Measurements from ENCODE around the gene SLC2A13.

The SLC2A13 gene

GRCh38 chr12:39966256-39966655 lies 139.6 kb downstream of the SLC2A13 start:
- Histone ChIP-seq H3K27ac (ENCODE audit: extremely low read depth, low read depth, low read length) (no peak overlapping the region), H3K36me3 (ENCODE audit: control insufficient read depth in 2 of 2, insufficient read depth in 1 of 2, low read length in 2 of 2) (no peaks in the 10 kb centered on the region), H3K9me3 (ENCODE audit: control insufficient read depth, insufficient read depth, low read depth, low read length) (no peaks in the 10 kb centered on the region), H3K4me3 (ENCODE audit: low read depth, low read length) (no peak overlapping the region), H3K4me1 (ENCODE audit: control insufficient read depth, insufficient read depth, low read length) (no peaks in the 10 kb centered on the region)
- TF ChIP-seq ZNF2 (tag by site-specific recombination; IDR thresholded peaks at IDR 0.05), result no peak
- TF ChIP-seq ZNF560 (tag by site-specific recombination; IDR thresholded peaks at IDR 0.05; ENCODE audit: borderline replicate concordance), result no peak
- no peak for TF ChIP-seq ZNF48 (tag by site-specific recombination; IDR thresholded peaks at IDR 0.05)
- no peak for TF ChIP-seq ZNF174 (tag by site-specific recombination; IDR thresholded peaks at IDR 0.05)
- no peak for TF ChIP-seq ZNF658 (tag by site-specific recombination; IDR thresholded peaks at IDR 0.05)
- TF ChIP-seq ZNF140 (tag by site-specific recombination; IDR thresholded peaks at IDR 0.05), result no peak
- no peak for TF ChIP-seq OVOL3 (tag by site-specific recombination; IDR thresholded peaks at IDR 0.05)
- ChIA-PET CTCF (no interaction called here), POLR2A (no interaction called here)

GRCh38 chr12:39959467-39959866 lies 146.4 kb downstream of the SLC2A13 start:
- H3K27ac ChIP-seq (ENCODE audit: extremely low read depth, low read depth, low read length), result no peak overlapping the region
- no peaks in the 10 kb centered on the region for H3K36me3 ChIP-seq (ENCODE audit: control insufficient read depth in 2 of 2, insufficient read depth in 1 of 2, low read length in 2 of 2)
- no peaks in the 10 kb centered on the region for H3K9me3 ChIP-seq (ENCODE audit: control insufficient read depth, insufficient read depth, low read depth, low read length)
- POLR2A ChIA-PET, result no interaction called here
- no peak overlapping the region for H3K4me3 ChIP-seq (ENCODE audit: low read depth, low read length)
- CTCF ChIA-PET, result interaction anchor here (1.5 kb wide), 1 partner anchor 20 kb away, joined by 4 read pairs; no protein-coding TSS in a partner anchor
- TF ChIP-seq ZBTB6 (tag by site-specific recombination; IDR thresholded peaks at IDR 0.05) (no peak), ZNF600 (tag by site-specific recombination; IDR thresholded peaks at IDR 0.05) (no peak), HOXD13 (CRISPR knock-in tag; IDR thresholded peaks at IDR 0.05; ENCODE audit: borderline replicate concordance) (no peak), ZNF274 (IDR thresholded peaks at IDR 0.05; ENCODE audit: low read length) (no peak), ZNF274 (tag by site-specific recombination; IDR thresholded peaks at IDR 0.05; ENCODE audit: borderline replicate concordance) (no peak), AEBP2 (tag by site-specific recombination; IDR thresholded peaks at IDR 0.05; ENCODE audit: borderline replicate concordance) (no peak), ZNF433 (tag by site-specific recombination; IDR thresholded peaks at IDR 0.05; ENCODE audit: low read depth) (no peak), ZNF626 (tag by site-specific recombination; IDR thresholded peaks at IDR 0.05) (no peak), EGR2 (tag by site-specific recombination; IDR thresholded peaks at IDR 0.05; ENCODE audit: low read depth) (no peak), ZNF394 (tag by site-specific recombination; IDR thresholded peaks at IDR 0.05; ENCODE audit: borderline replicate concordance) (no peak), ZBTB49 (tag by site-specific recombination; IDR thresholded peaks at IDR 0.05; ENCODE audit: low read depth) (no peak), GLIS1 (tag by site-specific recombination; IDR thresholded peaks at IDR 0.05) (no peak), ZNF544 (tag by site-specific recombination; IDR thresholded peaks at IDR 0.05) (no peak), ATF2 (tag by site-specific recombination; IDR thresholded peaks at IDR 0.05; ENCODE audit: low read depth) (no peak), BCL6B (tag by site-specific recombination; IDR thresholded peaks at IDR 0.05) (no peak), ZNF654 (tag by site-specific recombination; IDR thresholded peaks at IDR 0.05; ENCODE audit: low read depth) (no peak), SETDB1 (IDR thresholded peaks at IDR 0.05; ENCODE audit: insufficient read length, low read length) (no peak)
- peaks cover 7% of the 10 kb centered on the region; the same call in 1 of the 2 replicates for H3K4me1 ChIP-seq (ENCODE audit: control insufficient read depth, insufficient read depth, low read length)

Measured in HEK293 (cell line).